B cell (primary cell): ENCODE results near the gene APLN.

Experiments
- EZH2 ChIP-seq: IDR thresholded peaks from 2 replicates; pipeline ENCODE4 v1.6.1; 2012; ENCODE audit warnings: borderline replicate concordance, low read depth, mild to moderate bottlenecking, moderate library complexity, low read length; ENCODE audit not compliant: insufficient read depth, poor library complexity, severe bottlenecking
- TF ChIP-seq, protein P1 (sequence below): fragments of 200-600 bp; IDR thresholded peaks from one replicate; pipeline ENCODE4 v1.8.0; 2022; ENCODE audit warnings: antibody characterized with exemption, mild to moderate bottlenecking

DNA sequence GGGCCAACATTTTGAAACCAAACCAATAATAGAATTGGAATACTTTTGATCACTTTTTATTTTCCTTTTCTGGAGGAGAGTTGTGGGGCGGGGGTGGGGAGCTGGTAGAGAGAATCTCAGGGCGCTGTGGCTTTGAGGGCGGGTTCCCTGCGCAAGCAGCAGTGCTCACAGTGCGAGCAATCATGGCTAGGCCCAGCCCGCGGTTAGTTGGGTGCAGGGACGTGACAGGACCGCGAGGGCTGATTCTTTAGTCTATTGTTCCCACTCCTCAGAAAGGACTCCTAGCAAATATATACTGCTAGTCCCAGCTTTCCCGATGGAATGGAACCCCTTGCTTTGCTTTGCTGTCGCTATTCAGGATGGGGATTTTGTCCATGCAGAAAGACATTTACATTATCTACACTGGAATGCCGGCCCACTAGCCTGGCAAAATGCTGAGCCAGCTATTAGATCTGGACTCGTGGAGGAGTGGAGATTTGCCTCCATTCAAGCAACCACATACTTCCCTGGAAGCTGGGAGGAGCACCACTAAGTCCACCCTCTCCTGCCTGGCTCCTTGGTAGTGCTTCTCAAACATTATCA lies 23.9 kb upstream of the APLN start:
- TF ChIP-seq, protein P1, sequence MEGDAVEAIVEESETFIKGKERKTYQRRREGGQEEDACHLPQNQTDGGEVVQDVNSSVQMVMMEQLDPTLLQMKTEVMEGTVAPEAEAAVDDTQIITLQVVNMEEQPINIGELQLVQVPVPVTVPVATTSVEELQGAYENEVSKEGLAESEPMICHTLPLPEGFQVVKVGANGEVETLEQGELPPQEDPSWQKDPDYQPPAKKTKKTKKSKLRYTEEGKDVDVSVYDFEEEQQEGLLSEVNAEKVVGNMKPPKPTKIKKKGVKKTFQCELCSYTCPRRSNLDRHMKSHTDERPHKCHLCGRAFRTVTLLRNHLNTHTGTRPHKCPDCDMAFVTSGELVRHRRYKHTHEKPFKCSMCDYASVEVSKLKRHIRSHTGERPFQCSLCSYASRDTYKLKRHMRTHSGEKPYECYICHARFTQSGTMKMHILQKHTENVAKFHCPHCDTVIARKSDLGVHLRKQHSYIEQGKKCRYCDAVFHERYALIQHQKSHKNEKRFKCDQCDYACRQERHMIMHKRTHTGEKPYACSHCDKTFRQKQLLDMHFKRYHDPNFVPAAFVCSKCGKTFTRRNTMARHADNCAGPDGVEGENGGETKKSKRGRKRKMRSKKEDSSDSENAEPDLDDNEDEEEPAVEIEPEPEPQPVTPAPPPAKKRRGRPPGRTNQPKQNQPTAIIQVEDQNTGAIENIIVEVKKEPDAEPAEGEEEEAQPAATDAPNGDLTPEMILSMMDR = no peak
- no peak for TF ChIP-seq EZH2
